ENCODE results near the gene CALN1.

GRCh38 chr7:71785216-71785615 lies 626.9 kb downstream of the CALN1 start:
- TF ChIP-seq CTCF (IDR thresholded peaks at IDR 0.05) (no peak), POLR2A (IDR thresholded peaks at IDR 0.05) (no peak)
